CD14-positive monocyte (primary cell): ENCODE data around the gene CKAP2L. TPM values are rescaled to one million over a fixed set of nuclear protein-coding genes. Genes with fewer than 3 reads are reported as not detected.

Experiments used
- DNase-seq, 3 donors: peaks; one replicate each; pipeline ENCODE4 v3.0.0-alpha.2; 2011 to 2022
- H2AFZ ChIP-seq: 2 replicates; pipeline ENCODE4 v1.6.0; 2012; ENCODE audit warnings: mild to moderate bottlenecking, low read depth, low read length, inconsistent platforms; ENCODE audit not compliant: insufficient read depth, poor library complexity, severe bottlenecking
- H3K27ac ChIP-seq, 2 donors: 1 replicate in 1 of 2; 2 replicates in 1 of 2; pipeline ENCODE4 v1.5.1; 2012 to 2013; ENCODE audit warnings: low read length in 2 of 2, control low read depth in 1 of 2, inconsistent platforms in 1 of 2, low read depth in 1 of 2, mild to moderate bottlenecking in 1 of 2
- H3K27me3 ChIP-seq, 2 donors: one replicate each; pipeline versions ENCODE4 v1.6.0 to v1.6.1; 2011 to 2013; ENCODE audit warnings: low read length in 2 of 2; ENCODE audit not compliant: control insufficient read depth in 2 of 2, insufficient read depth in 2 of 2
- H3K36me3 ChIP-seq, 2 donors: replicated peaks in 1 of 2; 1 replicate in 1 of 2; 2 replicates in 1 of 2; pipeline versions ENCODE4 v1.5.1 to v1.6.1; 2012 to 2013; ENCODE audit warnings: low read length in 2 of 2, control low read depth in 1 of 2, inconsistent platforms in 1 of 2, mild to moderate bottlenecking in 1 of 2; ENCODE audit not compliant: insufficient read depth in 2 of 2, control insufficient read depth in 1 of 2
- H3K4me1 ChIP-seq, 2 donors: 1 replicate in 1 of 2; 2 replicates in 1 of 2; pipeline versions ENCODE4 v1.5.1 to v1.6.1; 2012 to 2013; ENCODE audit warnings: low read length in 2 of 2, control low read depth in 1 of 2, inconsistent platforms in 1 of 2, mild to moderate bottlenecking in 1 of 2, moderate library complexity in 1 of 2; ENCODE audit not compliant: insufficient read depth in 2 of 2, control insufficient read depth in 1 of 2
- H3K4me2 ChIP-seq: replicated peaks from 2 replicates; pipeline ENCODE3; 2012; ENCODE audit warnings: low read length, moderate library complexity, mild to moderate bottlenecking; ENCODE audit not compliant: poor library complexity, severe bottlenecking; ENCODE audit errors: extremely low read depth
- H3K4me3 ChIP-seq, 3 experiments: fragments of 200-600 bp in 1 of 3; sonication (generic) in 1 of 3; replicated peaks in 1 of 3; 1 replicate in 2 of 3; 2 replicates in 1 of 3; pipeline ENCODE4 v1.5.1; 2011 to 2013; ENCODE audit warnings: low read length in 3 of 3, mild to moderate bottlenecking in 3 of 3, control low read depth in 2 of 3, low read depth in 2 of 3, inconsistent platforms in 1 of 3, moderate library complexity in 1 of 3
- H3K79me2 ChIP-seq: 2 replicates; pipeline ENCODE4 v1.6.0; 2012; ENCODE audit warnings: mild to moderate bottlenecking, control low read depth, inconsistent platforms, low read length, moderate library complexity; ENCODE audit not compliant: insufficient read depth
- H3K9ac ChIP-seq: 2 replicates; pipeline ENCODE4 v1.6.0; 2017; ENCODE audit warnings: low read length, mild to moderate bottlenecking; ENCODE audit not compliant: insufficient read depth, poor library complexity, severe bottlenecking
- H3K9me3 ChIP-seq, 2 donors: replicated peaks in 1 of 2; 1 replicate in 1 of 2; 2 replicates in 1 of 2; pipeline versions ENCODE4 v1.5.1 to v1.6.1; 2012 to 2013; ENCODE audit warnings: low read length in 2 of 2, control low read depth in 1 of 2; ENCODE audit not compliant: control insufficient read depth in 1 of 2, insufficient read depth in 1 of 2
- H4K20me1 ChIP-seq: 2 replicates; pipeline ENCODE4 v1.6.0; 2012; ENCODE audit warnings: mild to moderate bottlenecking, low read length, control low read depth, moderate library complexity; ENCODE audit not compliant: insufficient read depth
- H3K27ac Mint-ChIP-seq, 7 donors: one replicate each; pipeline ENCODE4 v1.8.0; 2020; ENCODE audit warnings: mild to moderate bottlenecking in 7 of 7, mixed read lengths in 7 of 7, moderate library complexity in 6 of 7, inconsistent platforms in 2 of 7
- H3K27me3 Mint-ChIP-seq, 3 donors: one replicate each; pipeline ENCODE4 v1.8.0; 2021 to 2022; ENCODE audit warnings: low read depth in 3 of 3, mild to moderate bottlenecking in 3 of 3, mixed read lengths in 3 of 3, moderate library complexity in 3 of 3, inconsistent platforms in 1 of 3
- H3K36me3 Mint-ChIP-seq, 2 donors: one replicate each; pipeline ENCODE4 v1.8.0; 2020; ENCODE audit warnings: mixed read lengths in 2 of 2, inconsistent platforms in 1 of 2, mild to moderate bottlenecking in 1 of 2
- H3K4me1 Mint-ChIP-seq: one replicate; pipeline ENCODE4 v1.8.0; 2020; ENCODE audit warnings: mild to moderate bottlenecking, mixed read lengths
- H3K4me3 Mint-ChIP-seq, 2 donors: one replicate each; pipeline ENCODE4 v1.8.0; 2020; ENCODE audit warnings: mild to moderate bottlenecking in 2 of 2, mixed read lengths in 2 of 2, moderate library complexity in 1 of 2
- H3K9me3 Mint-ChIP-seq, 7 donors: one replicate each; pipeline ENCODE4 v1.8.0; 2020 to 2022; ENCODE audit warnings: mixed read lengths in 7 of 7, mild to moderate bottlenecking in 6 of 7, moderate library complexity in 6 of 7, inconsistent platforms in 2 of 7
- intact Hi-C, 2 donors: fragments of 100-400 bp; cut with micrococcal nuclease; formaldehyde crosslinking; loops; one replicate each; pipeline versions ENCODE4 v1.15.0 to v1.15.1; 2023
- polyA plus RNA-seq, 3 donors: library from polyadenylated mRNA; depleted of rRNA in 1 of 3; unstranded in 2 of 3; stranded (reverse) in 1 of 3; fragments of 300-500 nt in 2 of 3; fragments of >200 nt in 1 of 3; fragmentation: Illumina TruSeq in 2 of 3; gene quantifications; 1 replicate in 2 of 3; 2 replicates in 1 of 3; pipeline ENCODE4 v1.2.3, GENCODE V29; 2012 to 2021
- TF ChIP-seq, protein P1 (sequence below): fragments of 200-600 bp; IDR thresholded peaks from one replicate; pipeline ENCODE4 v1.8.0; 2022; ENCODE audit warnings: antibody characterized with exemption, mild to moderate bottlenecking

The CKAP2L gene
- polyA plus RNA-seq, 3 donors = 0.04 to 0.24 TPM; not detected in 1

DNA sequence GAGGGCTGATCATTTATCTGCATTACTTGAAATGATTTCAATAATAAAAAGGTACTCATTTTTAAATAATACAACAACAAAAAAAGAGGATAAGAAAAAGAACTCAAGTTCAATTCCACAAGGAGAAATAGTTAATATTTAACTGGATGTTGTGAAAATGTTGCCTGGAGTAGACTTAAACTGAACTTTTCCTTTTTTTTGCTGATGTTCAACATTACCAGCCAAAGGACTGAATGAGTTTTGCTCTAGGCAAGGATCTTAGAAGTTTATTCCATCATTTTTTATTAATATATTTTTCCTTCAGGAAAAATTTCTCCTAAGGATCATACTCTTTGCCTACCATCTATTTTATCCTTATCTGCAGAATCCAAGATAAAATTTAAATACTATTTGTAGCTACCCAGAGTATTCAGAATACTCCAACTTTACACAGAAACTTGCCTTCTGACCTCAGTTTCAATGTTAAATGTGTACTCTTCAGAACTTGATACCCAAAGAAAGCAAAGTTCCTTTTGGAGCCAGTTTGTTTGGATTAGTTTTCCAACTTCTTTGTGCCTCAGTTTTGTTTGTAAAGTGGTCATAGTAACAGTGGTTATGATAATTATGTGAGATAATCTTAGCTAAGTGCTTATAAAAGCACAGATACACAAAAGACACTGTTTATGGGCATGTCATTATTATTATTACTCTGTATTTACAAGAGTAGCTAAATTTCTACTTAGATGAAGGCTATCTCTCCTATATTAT is 12.8 kb downstream of the CKAP2L start:
- no peaks in the 10 kb centered on the region for H4K20me1 ChIP-seq
- H3K9me3 Mint-ChIP-seq = no peaks in the 10 kb centered on the region
- no peaks in the 10 kb centered on the region for H3K9me3 ChIP-seq
- H3K27me3 ChIP-seq = no peaks in the 10 kb centered on the region
- DNase-seq = no peak
- peak overlapping the region in 1 of 7 donors; percentile 49 for H3K27ac Mint-ChIP-seq
- H3K27me3 Mint-ChIP-seq = no peaks in the 10 kb centered on the region
- H3K36me3 Mint-ChIP-seq = peaks cover 28 to 65% of the 10 kb centered on the region in 2 donors
- H3K4me1 ChIP-seq = peaks cover 14 to 15% of the 10 kb centered on the region in 2 donors
- H2AFZ ChIP-seq = no peak overlapping the region
- H3K4me3 ChIP-seq = no peak overlapping the region
- peaks cover 17% of the 10 kb centered on the region for H3K4me1 Mint-ChIP-seq
- H3K4me2 ChIP-seq = no peak overlapping the region
- H3K27ac ChIP-seq = peak overlapping the region in 1 of 2 donors; percentile 3
- TF ChIP-seq, protein P1, sequence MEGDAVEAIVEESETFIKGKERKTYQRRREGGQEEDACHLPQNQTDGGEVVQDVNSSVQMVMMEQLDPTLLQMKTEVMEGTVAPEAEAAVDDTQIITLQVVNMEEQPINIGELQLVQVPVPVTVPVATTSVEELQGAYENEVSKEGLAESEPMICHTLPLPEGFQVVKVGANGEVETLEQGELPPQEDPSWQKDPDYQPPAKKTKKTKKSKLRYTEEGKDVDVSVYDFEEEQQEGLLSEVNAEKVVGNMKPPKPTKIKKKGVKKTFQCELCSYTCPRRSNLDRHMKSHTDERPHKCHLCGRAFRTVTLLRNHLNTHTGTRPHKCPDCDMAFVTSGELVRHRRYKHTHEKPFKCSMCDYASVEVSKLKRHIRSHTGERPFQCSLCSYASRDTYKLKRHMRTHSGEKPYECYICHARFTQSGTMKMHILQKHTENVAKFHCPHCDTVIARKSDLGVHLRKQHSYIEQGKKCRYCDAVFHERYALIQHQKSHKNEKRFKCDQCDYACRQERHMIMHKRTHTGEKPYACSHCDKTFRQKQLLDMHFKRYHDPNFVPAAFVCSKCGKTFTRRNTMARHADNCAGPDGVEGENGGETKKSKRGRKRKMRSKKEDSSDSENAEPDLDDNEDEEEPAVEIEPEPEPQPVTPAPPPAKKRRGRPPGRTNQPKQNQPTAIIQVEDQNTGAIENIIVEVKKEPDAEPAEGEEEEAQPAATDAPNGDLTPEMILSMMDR = no peak
- intact Hi-C loops = loop anchor here (5.0 kb wide), 2 partner anchors 41 to 136 kb away; no protein-coding TSS in a partner anchor
- H3K4me3 Mint-ChIP-seq = no peak overlapping the region
- peaks cover 12 to 47% of the 10 kb centered on the region in 2 donors for H3K36me3 ChIP-seq
- H3K79me2 ChIP-seq = peaks cover 92% of the 10 kb centered on the region
- no peak overlapping the region for H3K9ac ChIP-seq

DNA sequence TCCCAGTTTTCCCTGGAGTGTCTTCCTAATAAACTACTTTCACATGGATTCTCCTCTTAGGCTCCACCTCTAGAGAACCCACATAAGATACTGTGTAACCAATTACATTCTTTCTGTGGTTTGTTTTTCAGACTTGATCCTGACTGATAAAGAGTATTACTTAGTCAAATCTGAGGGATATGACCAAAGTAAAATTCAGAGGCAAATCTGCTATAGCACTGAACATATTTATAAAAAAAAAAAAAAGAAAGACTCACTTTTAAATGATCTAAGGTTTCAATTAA is 13.9 kb downstream of the CKAP2L start:
- Histone ChIP-seq H4K20me1 (no peaks in the 10 kb centered on the region), H3K27me3 (no peaks in the 10 kb centered on the region), H2AFZ (no peak overlapping the region), H3K27ac (peak overlapping the region in 1 of 2 donors; percentile 27), H3K4me1 (peaks cover 14 to 15% of the 10 kb centered on the region in 2 donors), H3K9me3 (no peaks in the 10 kb centered on the region), H3K4me2 (no peak overlapping the region), H3K79me2 (peaks cover 81% of the 10 kb centered on the region), H3K36me3 (peaks cover 16 to 47% of the 10 kb centered on the region in 2 donors), H3K9ac (no peak overlapping the region), H3K4me3 (no peak overlapping the region)
- H3K9me3 Mint-ChIP-seq = no peaks in the 10 kb centered on the region
- no peak overlapping the region for H3K4me3 Mint-ChIP-seq
- TF ChIP-seq, protein P1 = no peak
- H3K4me1 Mint-ChIP-seq = peaks cover 17% of the 10 kb centered on the region
- H3K27ac Mint-ChIP-seq = peak overlapping the region in 5 of 7 donors; percentile 58 to 92 (median 80)
- DNase-seq = no peak
- H3K27me3 Mint-ChIP-seq = no peaks in the 10 kb centered on the region
- intact Hi-C loops = loop anchor here (5.0 kb wide), 2 partner anchors 42 to 137 kb away; no protein-coding TSS in a partner anchor
- peaks cover 30 to 66% of the 10 kb centered on the region in 2 donors for H3K36me3 Mint-ChIP-seq
